NCI-H748 (cell line): Measurements from ENCODE around the gene SFRP5.

Experiments
- DNase-seq: peaks from one replicate; lab custom pipeline; 2025; ENCODE audit not compliant: unreplicated experiment; lab: John Stamatoyannopoulos, UW

SFRP5 gene

DNA sequence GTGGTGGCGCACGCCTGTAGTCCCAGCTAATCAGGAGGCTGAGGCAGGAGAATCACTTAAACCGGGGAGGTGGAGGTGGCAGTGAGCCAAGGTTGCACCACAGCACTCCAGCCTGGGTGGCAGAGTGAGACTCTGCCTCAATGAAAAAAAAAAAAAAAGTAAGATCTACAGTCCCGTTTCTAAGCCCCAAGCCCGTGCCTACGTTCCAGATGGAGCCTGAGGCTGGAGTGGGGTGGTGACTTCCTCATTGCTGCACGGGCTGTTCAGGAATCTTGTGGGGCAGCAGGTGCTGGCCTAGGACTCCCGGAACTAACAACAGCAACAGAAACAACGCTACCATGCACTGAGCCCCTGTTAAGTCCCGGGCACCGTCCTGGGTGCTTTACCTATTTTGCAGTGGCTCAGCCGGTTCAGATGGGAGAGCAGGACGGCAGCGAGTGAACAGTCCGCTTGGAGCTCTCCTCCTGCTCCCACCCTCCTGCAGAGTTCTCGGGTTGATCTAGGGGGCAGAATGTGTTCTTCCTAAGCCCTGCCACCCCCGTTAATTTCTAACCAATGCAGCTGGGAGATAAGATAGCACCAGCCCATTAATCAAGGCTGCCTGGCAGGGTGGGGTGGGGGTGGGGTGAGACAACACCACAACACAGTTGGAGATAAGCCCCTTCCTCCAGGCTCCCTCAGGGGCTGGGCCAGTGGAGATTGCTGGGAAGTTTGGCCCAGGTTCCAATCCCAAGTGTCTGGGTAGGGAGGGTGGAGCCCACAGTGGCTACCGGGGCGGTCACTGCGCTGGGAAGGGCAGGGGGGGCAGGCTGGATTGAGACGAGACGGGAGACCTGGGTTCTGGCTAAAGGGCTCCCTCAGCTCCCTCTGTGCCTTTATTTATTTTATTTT is 17.0 kb upstream of the SFRP5 start:
- no peak for DNase-seq

DNA sequence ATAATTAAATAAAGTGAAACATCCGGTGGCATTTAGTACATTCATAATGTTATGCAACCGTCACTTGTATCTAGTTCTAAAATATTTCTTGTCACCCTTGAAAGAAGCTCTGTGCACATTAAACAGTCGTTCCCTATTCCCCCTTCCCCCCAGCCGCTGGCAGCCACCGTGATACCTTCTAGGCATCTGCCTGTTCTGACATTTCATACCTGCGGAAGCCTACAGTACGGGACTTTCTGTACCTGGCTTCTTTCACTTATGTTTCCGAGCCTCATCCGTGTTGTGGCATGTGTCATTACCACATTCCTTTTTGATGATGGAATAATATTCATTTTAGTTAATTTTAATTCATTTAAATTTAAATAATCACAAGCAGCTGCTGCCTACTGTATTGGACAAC is 13.9 kb upstream of the SFRP5 start:
- DNase-seq: no peak

DNA sequence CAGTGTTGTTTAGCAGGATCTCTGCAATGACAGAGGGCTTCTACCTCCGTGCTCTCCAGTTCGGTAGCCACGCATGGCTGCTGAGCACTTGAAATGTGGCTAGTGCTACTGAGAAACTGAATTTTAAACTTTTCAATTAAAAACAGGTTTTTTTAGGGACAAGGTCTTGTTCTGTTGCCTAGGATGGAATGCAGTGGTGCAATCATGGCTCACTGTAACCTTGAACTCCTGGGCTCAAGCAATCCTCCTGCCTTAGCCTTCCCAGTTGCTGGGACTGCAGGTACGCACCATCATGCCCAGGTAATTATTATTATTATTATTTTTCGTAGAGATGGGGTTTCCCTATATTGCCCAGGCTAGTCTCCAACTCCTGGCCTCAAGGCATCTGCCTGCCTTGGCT is 13.4 kb upstream of the SFRP5 start:
- DNase-seq: peak; percentile 11

DNA sequence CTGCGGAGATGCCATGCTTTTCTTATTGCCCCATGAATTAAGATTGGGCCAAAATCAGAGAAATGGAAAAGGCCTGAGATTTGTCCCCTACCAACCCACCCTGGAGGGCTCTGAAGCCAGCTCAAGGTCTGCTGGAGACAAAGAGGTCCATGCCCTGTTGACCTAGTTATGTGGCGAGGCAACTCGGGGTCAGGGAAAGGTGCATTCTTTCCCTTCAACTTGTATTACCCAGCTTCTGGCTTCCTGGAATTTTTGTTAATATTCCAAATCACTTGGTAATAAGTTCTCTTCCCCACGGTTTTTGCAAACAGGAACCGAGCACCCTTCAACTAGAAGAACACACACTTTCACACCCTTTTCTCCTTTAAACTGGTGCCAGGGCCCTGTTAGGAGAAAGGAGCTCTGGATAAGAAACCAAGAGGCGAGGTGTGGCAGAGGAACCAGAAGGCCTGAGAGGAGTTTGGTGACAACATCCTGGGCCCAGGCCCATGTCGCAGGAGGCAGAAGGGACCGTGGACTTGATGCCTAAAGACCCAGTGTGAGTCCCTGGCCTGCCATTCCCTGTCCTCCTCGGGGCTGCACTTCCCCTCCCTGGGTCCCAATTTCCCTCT is 12.5 kb upstream of the SFRP5 start:
- no peak for DNase-seq

DNA sequence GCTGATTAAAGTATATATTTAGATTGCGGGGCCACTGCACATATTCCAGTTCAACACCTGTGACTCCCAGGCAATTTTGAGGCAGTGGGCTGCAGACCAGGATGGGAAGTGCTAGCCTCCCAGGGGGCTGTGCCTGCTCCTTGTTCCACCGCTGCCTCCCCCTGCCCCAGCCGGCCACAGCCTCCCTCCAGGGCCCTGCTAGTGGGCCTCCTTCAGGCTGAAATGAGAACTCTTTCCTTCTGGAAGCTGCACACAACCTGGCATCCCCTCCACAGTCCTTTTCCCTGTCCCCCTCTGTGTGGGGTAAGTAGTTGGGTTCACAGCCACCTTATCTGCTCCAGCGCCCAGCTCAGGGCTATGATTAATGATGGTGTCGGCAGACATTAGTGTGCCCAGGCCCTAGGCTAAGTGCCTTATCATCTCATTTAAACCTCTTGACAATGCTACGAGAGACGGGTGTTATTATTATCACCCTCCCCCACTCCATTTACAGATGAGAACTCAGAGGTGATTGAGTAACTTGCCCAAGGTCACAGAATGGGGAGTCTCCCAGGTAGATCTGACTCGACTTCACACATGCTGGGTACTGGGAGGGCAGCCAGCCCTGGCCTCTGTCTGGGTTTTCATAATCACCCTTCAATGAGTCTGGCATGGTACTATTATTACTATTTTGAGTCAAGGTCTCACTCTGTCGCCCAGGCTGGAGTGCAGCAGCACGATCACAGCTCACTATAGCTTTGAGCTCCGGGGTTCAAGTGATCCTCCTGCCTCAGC is 10.8 kb upstream of the SFRP5 start:
- DNase-seq: no peak

DNA sequence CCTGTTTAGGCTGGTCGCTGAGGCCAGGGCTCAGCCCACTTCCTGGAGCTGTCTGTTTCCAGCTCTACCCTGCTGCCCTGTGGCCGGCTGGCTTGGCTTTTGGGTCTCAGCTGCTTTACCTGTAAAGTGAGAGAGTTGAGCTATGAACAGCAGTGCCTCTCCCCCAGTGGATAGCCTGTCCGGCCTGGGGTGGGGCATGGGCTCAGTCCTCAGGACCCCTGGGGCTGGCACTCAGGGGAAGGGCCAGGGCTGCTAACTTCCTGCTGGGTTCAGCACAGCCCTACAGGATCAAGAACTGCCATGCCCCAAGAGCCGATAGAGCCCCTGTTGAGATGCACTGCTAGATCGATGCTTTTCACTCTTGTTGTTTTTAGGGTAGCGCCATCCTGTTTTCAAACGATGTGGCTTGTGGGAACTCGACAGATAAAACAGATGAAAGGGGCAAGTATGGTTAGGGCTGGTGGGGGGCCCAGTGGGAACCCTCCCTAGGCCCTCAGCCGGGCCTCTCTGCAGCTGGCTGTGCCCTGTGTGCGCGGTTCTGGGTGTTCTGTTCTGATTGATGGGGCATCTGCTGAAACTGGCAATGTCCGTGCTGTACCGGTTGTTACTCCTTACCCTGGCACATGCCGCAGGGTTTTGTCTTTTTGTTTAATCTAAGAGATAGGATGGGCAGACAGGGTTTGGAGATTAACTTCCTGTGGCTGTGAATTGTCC is 10.0 kb upstream of the SFRP5 start:
- no peak for DNase-seq

DNA sequence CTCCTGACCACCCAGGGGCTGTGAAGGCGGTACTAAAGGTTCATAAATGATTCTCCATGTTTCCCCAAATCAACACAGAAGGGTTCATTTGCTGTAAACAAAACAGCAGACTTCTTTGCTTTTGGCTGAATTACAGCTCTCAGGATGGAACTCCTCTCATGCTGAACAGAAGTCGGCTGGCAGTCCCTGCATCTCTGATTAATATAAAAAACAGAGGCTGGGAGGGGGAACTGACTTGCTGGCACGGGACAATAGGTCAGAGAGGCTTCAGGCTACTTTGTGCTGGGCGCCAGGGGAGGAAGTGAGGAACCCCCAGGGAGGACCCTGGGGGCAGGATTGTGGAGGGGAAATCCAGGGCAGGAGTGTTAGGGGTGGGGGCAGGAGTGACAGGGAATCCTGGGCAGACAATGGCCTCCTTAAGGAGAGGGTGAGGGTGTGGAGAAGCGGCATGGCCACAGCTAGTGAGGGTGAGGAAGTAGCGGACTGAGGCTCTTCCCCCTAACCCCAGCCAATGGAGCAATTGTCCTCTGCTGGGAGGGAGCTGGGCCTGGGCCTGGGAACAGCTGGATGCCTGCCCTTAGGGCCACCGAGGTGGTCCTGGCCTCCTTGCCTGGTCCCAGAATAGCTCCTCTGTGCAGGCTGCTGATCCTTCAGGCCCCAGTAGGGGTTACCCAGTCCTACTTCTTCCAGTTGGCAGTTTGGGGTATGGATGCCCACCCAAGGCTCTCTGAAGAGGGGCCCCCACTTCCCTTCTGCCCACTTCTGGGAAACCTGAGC is 9.2 kb upstream of the SFRP5 start:
- no peak for DNase-seq

DNA sequence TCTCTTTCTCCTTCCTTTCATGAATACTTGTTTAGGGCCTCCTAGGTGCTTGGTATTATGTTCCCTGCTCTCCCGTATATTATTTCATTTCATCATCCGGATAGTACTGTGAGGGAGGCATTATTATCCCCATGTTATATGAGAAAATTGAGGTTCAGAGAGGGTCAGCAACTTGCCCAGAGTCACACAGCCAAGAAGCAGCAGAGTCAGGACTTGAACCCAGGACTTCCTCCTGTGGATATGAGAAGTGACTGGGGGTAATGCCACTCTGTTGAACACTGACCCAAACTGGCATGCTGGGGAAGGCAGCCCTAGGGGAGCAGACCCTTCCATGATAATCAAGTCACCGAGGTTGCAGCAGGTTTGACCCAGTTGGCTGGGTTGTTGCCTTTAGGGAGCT is 8.2 kb upstream of the SFRP5 start:
- DNase-seq: no peak

DNA sequence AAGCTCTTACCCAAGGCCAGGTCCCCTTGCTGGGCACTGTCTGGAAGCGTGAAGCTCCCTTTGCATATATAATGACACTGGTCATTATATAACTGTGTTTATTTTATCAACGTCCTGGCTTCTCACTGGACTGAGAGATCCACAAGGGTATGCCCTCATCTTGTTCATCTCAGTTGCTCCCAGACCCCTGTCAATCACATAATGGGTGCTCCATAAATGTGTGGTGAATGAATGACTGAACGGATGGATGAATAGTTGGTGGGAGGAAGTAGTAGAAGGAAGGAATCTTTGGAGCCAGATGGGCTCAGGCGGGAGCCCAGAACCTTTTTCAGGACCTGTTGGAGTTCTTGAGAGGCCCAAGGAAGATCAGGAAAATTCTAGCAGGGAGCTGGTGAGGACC is 7.7 kb upstream of the SFRP5 start:
- no peak for DNase-seq

DNA sequence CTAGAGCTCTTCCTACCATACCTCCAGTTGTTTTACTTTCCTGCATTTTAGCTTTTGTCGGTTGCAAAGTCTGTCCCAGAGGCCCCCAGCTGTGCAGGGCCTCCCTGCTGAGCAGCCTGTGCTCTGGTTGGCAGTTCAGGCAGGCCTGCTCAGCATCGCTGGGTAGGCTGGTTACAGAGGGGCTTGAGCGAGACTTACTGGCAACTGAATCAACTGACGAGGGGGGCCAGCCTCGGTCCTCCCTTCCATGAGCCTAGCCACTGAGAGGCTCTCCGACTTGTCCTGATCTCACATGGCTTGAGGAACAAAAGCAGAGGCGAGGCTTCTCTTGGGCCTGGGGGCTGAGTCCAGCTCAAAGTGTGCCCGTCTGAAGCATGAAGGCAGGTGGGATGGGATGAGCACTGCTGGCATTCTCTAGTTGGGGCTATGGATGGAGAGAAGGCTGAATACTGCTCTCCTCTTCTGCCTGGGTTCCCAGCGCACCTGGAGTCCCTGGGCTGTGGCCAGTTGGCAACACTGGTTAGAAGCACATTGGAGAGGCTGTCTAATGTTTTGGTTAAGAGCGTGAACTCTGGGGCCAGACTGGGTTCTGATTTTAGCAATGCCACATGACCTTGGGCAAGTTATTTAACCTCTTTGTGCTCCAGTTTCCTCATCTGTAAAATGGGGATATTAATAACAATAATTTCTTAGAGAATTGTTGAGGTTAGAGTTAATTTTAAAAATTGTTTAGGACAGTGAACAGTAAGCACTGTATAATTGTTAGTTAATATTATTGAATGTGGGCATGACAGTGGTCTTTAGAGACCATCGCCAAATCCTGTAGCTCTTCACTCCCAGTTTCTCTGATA is 6.9 kb upstream of the SFRP5 start:
- no peak for DNase-seq

DNA sequence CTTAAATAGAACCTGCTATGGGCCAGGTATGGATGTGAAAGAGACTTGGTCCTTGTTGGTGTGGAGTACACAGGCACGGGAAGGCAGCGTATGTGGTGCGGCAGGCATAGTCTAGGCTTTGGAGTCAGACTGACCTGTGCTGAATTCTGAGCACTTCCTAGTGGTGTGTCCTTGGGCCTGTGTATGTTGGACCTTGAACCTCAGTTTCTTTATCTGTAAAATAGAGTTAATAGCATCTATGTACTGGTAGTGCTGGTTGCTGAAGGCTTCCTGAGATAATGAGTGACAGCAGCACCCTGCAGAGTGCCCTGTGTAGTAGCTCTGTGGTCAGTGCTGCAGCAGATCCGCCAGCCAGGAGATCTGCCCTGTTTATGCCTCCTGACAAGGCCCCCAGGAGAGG is 5.3 kb upstream of the SFRP5 start:
- no peak for DNase-seq

DNA sequence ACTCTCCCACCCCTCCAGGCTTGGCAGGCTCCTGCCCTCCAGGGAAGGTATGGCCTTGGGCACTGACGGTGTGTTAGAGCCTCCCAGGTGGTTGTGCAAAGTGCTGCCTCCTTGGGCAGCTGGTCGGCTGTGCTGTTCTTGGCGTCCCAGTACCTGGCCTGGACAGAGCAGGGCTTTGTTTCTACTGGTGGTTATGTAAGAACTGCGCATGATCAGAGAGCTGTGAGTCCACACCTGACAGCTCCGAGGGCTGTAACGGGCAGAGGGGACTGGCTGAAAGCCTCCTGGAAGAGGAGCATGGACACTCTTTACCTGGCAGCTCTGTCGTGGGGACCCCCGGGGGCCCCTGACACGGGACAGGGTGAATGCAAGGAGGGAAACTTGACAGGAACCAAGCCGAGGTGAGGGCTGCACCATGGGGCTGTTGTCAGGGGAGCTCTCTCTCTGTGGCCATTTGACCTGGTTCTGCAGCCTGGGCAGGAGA is 3.1 kb upstream of the SFRP5 start:
- DNase-seq: no peak

DNA sequence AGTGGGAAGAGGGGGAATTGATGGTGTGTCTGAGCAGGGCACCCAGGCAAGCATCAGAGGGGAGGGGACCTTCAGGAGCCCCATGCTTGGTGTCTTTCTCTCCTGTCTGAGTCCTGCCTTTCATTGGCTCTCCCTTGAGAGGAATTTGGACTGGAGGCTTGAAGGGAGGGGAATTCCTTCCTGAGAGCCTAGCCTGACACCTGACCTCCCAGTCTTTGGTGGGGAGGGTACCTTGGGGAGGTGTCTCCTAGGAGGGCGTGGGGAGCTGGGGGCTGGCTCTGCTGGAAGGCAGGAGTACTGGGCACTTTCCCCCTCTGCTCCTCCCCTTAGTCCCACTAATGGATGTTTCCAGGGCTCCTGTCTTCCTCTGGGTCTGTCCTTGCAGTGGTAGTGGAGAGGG is 1.3 kb upstream of the SFRP5 start:
- DNase-seq: no peak

DNA sequence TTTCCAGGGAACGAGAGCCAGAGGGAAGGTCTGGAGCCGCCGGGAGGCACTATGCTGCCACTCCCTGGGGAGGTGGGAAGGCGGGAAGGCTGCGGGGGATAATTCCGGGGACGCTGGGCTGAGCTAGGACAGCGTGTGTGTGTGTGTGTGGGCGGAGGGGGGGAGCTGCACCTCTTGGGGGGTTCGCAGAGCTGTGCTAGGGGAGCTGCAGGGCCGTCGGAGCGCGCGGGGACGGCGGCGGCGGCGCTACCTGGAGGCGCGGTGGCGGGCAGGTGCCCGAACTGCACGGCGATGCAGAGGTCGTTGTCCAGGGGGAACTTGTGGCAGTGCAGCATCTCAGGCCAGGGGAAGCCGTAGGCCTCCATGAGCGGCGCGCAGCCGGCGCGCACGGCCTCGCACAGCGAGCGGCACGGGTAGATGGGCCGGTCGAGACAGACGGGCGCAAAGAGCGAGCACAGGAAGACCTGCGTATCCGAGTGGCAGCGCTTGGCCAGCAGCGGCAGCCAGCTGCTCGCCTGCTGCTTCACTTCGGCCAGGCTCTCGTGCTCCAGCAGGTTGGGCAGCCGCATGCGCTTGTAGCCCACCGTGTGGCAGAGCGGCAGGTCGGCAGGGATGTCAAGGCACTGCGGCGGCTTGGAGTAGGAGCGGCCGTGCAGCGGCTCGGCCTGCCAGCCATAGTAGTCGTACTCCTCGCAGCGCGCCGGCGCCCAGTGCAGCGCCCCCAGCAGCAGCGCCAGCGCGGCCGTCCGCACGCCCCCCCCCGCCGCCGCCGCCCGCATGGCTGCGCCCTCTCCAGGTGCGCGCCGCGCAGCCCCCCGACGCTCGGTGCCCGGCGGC is 526 bp downstream of the SFRP5 start:
- peak; percentile 62 for DNase-seq

DNA sequence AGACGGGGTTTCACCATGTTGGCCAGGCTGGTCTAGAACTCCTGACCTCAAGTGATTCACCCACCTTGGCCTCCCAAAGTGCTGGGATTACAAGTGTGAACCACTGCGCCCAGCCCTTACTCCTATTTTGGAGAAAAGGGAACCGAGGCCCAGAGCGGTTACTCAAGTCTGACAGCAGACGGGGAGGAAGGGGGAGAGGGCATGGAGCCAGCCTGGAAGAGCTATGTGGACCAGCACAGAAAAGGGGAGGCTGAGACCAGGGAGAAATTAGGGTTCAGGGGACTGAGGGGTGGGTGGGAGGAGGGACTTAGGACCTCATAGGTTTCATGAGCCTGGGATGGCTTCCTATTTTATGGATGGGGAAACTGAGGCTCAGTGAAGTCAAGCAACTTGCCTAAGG is 1.5 kb downstream of the SFRP5 start:
- no peak for DNase-seq

DNA sequence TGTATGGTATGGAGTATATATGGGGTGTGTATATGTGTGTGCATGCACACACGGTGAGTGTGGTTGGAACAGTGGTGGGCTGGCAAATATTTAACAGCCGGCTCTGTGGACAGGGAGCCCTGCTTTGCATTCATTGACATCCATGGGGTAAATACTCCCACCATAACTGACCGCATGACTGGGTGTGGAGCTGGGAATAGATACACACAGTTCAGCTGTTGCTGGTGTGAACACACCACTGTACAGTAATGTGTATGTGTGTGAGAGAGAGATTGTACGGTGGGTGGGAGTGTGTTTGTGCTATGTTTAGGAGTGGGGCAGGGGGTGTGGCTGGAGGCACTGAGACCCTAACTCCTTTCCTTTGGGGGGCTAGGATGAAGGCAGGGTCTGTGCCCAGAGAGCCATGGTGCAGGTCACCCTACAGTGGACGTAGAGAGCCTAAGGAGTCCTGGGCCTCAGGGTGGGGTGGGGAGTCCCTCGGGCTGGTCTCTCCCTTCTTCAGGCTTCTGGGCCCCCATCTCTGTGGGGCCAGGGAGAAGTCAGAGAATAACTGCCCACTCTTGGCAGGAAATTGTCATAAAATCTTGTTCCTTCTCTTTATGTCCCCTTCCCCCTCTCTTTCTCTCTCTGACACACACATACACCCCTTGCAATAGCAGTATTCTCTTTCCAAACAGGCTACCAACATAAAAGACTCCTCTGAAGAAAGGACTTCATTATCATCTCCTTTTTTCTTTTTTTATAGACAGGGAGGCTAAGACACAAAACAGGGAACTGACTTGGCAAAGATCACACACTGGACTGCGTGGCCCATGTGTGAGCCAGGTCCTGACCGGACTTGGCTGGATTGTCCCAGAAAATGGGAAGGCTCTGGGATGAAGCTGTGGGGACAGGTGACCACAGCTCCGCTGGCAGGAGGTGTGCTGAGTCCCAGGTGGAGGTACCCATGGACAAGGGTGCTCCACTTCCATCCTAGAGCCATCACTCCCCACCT is 3.2 kb downstream of the SFRP5 start:
- DNase-seq: no peak
